Type B pancreatic cell (in vitro differentiated cells): ENCODE results near the gene LRRK2. TPM values are rescaled to one million over a fixed set of nuclear protein-coding genes. Genes with fewer than 3 reads are reported as not detected.

ENCODE experiments used
- DNase-seq: peaks from one replicate; pipeline ENCODE4 v3.0.0; 2021; ENCODE audit warnings: mixed read lengths; ENCODE audit not compliant: unreplicated experiment; ENCODE audit errors: extremely low spot score
- H3K27ac Mint-ChIP-seq: 2 replicates; pipeline ENCODE4 v1.8.0; 2021; ENCODE audit warnings: mild to moderate bottlenecking, mixed read lengths
- H3K27me3 Mint-ChIP-seq: 2 replicates; pipeline ENCODE4 v1.8.0; 2021; ENCODE audit warnings: mixed read lengths
- H3K36me3 Mint-ChIP-seq: 2 replicates; pipeline ENCODE4 v1.8.0; 2021; ENCODE audit warnings: mixed read lengths
- H3K4me1 Mint-ChIP-seq: one replicate; pipeline ENCODE4 v1.8.0; 2021; ENCODE audit warnings: mixed read lengths; ENCODE audit not compliant: unreplicated experiment
- H3K4me3 Mint-ChIP-seq: 2 replicates; pipeline ENCODE4 v1.8.0; 2021; ENCODE audit warnings: mild to moderate bottlenecking, mixed read lengths
- H3K9me3 Mint-ChIP-seq: 2 replicates; pipeline ENCODE4 v1.8.0; 2021; ENCODE audit warnings: mixed read lengths
- CTCF ChIP-seq: fragments of 200-600 bp; sonication (generic); conservative IDR thresholded peaks from 2 replicates; pipeline ENCODE4 v1.5.0; 2021; ENCODE audit warnings: antibody characterized with exemption, mild to moderate bottlenecking
- total RNA-seq: library from RNA; stranded (reverse); gene quantifications from 2 replicates; pipeline ENCODE4 v1.2.1, GENCODE V29; 2021; ENCODE audit warnings: low replicate concordance

Gene LRRK2
- total RNA-seq, 1 donor from 2014 or later = 0.75 TPM

GRCh38 chr12:40336573-40337199 is 111.9 kb downstream of the LRRK2 start:
- TF ChIP-seq CTCF = peak; percentile 74
- DNase-seq = no peak
- H3K4me3 Mint-ChIP-seq = no peak overlapping the region
- no peak overlapping the region for H3K27ac Mint-ChIP-seq
- no peaks in the 10 kb centered on the region for H3K36me3 Mint-ChIP-seq
- no peaks in the 10 kb centered on the region for H3K27me3 Mint-ChIP-seq
- no peaks in the 10 kb centered on the region for H3K9me3 Mint-ChIP-seq
- H3K4me1 Mint-ChIP-seq = peaks cover 12% of the 10 kb centered on the region

- no peak overlapping the region for H3K27ac Mint-ChIP-seq
- no peaks in the 10 kb centered on the region for H3K27me3 Mint-ChIP-seq
- no peaks in the 10 kb centered on the region for H3K36me3 Mint-ChIP-seq
- peaks cover 19% of the 10 kb centered on the region for H3K4me1 Mint-ChIP-seq
- no peaks in the 10 kb centered on the region for H3K9me3 Mint-ChIP-seq
- H3K4me3 Mint-ChIP-seq = no peak overlapping the region
- no peak for DNase-seq
- TF ChIP-seq CTCF = no peak
Observed at GRCh38 chr12:40338071-40338470, 113.3 kb downstream of the LRRK2 start.

- DNase-seq = no peak
- Mint-ChIP-seq H3K4me1 (peaks cover 19% of the 10 kb centered on the region), H3K9me3 (no peaks in the 10 kb centered on the region), H3K4me3 (no peak overlapping the region), H3K27ac (no peak overlapping the region), H3K27me3 (no peaks in the 10 kb centered on the region), H3K36me3 (no peaks in the 10 kb centered on the region)
- no peak for TF ChIP-seq CTCF
Observed at GRCh38 chr12:40338621-40339020, 113.8 kb downstream of the LRRK2 start.

GRCh38 chr12:40342010-40342409 is 117.2 kb downstream of the LRRK2 start:
- Mint-ChIP-seq H3K4me1 (peaks cover 15% of the 10 kb centered on the region), H3K27ac (no peak overlapping the region), H3K27me3 (no peaks in the 10 kb centered on the region), H3K4me3 (no peak overlapping the region), H3K9me3 (no peaks in the 10 kb centered on the region), H3K36me3 (no peaks in the 10 kb centered on the region)
- TF ChIP-seq CTCF = no peak
- no peak for DNase-seq

GRCh38 chr12:40343124-40343523 is 118.3 kb downstream of the LRRK2 start:
- H3K27ac Mint-ChIP-seq = no peak overlapping the region
- no peaks in the 10 kb centered on the region for H3K36me3 Mint-ChIP-seq
- H3K4me3 Mint-ChIP-seq = no peak overlapping the region
- no peak for TF ChIP-seq CTCF
- peaks cover 15% of the 10 kb centered on the region for H3K4me1 Mint-ChIP-seq
- DNase-seq = no peak
- H3K9me3 Mint-ChIP-seq = no peaks in the 10 kb centered on the region
- no peaks in the 10 kb centered on the region for H3K27me3 Mint-ChIP-seq

GRCh38 chr12:40344312-40344711 is 119.5 kb downstream of the LRRK2 start:
- peaks cover 15% of the 10 kb centered on the region for H3K4me1 Mint-ChIP-seq
- no peak overlapping the region for H3K4me3 Mint-ChIP-seq
- H3K27me3 Mint-ChIP-seq = no peaks in the 10 kb centered on the region
- H3K36me3 Mint-ChIP-seq = no peaks in the 10 kb centered on the region
- no peak overlapping the region for H3K27ac Mint-ChIP-seq
- no peak for TF ChIP-seq CTCF
- no peaks in the 10 kb centered on the region for H3K9me3 Mint-ChIP-seq
- no peak for DNase-seq
